Activated CD4-positive, CD25-positive, alpha-beta regulatory T cell (primary cell): ENCODE results near the gene THPO.

Experiments used
- DNase-seq, 4 experiments: peaks; one replicate each; lab custom pipeline; 2025; lab: John Stamatoyannopoulos, UW

Gene THPO

DNA sequence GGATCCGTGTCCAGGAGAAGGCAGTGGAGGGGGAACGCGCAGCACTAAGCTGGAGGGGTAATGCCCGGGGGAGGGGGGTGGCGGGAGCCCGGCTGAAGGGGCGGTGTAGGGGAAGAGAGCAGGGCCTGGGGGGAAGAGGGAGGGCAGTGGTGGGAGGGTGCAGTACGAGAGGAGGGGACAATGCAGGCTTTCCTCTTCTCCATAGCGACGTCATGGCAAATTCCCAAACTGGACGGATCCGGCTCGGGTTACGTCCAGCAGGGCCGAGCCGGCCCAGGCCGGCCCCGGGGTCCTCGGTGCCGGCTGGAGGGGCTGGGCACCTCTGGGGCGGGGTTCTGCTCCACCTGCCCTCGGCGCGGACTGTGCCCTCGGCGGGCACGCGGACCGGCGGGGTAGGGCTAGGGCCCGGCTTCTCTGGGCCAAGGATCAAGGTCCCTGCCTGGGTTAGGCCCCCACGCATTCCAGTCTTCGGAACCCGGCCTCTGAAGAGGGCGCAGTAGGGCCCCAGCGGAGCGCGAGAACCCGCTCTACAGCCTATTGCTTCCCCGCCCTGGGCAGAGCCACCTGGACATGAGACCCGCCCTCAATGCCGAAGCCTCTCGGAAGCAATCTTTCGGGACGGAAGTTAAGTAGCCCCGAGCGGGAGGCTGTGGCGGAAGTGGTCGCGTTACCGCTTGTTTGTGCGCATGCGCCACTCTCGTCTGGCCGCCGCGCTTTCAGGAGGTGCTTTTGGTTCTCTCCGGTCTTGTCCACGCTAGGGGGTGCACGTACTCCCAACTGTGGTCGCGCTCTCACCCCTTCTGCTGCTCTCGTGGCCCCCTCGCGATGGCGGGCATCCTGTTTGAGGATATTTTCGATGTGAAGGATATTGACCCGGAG is 15.1 kb downstream of the THPO start:
- DNase-seq = peak; percentile 84 to 88 (median 86)

DNA sequence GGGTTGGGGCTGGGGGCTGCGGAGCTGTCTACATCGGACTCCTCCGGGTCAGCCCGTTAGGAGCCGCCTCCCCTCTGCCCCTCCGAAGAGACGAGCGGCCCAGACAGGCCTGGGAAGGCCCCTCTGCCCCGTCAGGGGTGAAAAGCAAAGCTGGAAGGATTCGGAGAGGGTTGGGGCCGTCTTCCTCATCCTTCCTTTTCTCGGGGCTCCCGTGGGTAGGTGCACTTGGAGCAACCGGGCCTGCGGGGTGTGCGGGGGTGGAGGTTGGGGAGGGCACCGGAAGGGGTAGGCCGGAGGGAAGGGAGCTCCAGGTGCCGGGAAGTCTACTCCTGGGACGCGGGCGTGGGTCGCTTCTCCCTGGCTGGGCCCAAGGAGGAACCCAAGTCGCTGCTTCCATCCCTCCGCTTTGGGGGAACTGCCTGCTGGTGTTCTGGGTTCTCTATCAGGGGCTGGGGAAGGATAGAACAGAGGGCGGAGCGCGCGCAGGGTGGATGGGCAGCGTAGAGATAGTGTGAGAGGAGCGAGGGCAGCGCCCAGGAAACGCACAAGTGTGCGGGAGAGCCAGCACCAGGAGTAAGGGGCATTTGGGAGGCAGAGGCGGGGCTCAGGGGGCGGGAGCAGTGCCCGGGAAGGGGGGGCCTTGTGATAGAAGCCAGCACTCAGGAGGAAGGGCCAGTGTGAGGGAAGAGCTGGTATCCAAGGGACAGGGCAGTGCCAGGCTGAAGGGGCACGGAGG is 15.9 kb downstream of the THPO start:
- peak in 1 of 4 experiments; percentile 33 for DNase-seq

DNA sequence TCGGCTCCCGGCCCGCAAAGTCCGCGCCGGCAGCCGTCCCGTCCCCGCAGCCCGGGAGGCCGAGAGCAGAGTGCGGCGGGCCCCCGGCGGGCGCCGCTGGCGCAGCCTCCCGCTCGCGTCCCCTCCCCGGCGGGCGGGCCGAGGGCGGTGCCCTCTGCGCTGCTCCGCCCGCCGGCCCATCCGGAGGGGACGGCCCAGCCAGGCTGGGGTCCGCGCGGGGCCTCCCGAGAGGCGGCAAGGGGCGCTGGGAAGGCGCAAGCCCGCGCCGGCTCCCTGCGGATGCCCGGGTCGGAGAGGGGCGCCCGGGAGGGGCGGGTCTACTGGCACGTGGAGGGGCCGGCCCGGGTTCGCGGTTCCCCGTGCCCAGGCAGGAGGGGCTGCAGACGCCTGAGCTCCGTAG is 16.5 kb downstream of the THPO start, which contains the start of the genes CLCN2 and POLR2H:
Gene CLCN2 (minus strand): TSS at position 74 of the 400 bp plus-strand sequence. CDS start 126 bp downstream, outside the sequence.
Gene POLR2H (plus strand): TSS at position 179 of the 400 bp plus-strand sequence. CDS start 1,783 bp downstream, outside the sequence.
- peak in 1 of 4 experiments; percentile 15 for DNase-seq

DNA sequence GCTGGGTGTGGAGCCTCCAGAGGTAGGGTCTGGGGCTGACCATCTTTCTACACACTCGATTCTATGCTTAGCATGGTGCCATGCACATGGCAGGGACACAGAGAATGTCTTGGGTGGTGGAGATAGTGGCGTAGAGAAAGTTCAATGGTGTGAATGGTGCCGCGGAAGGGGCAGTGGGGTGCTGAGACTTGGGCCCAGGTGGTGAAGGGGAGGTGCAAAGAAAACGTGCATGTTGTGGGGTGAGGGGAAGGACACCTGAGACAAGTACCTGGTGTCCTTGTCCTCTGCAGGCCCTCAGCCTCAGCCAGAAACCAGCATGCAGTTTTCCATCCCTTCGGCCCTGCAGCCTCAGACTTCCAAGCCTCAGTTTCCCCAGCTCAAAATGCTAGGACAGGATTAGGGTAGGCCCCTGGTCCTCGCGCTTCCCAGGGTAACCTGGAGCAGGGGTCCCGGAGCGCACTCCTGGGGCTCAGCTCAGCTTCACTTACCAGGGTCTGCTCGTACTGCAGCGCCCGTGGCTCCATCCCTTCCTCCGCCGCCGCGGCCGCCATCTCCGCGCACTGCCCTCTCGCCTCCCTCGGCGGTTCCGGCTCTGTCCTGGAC is 17.0 kb downstream of the THPO start:
- no peak for DNase-seq

DNA sequence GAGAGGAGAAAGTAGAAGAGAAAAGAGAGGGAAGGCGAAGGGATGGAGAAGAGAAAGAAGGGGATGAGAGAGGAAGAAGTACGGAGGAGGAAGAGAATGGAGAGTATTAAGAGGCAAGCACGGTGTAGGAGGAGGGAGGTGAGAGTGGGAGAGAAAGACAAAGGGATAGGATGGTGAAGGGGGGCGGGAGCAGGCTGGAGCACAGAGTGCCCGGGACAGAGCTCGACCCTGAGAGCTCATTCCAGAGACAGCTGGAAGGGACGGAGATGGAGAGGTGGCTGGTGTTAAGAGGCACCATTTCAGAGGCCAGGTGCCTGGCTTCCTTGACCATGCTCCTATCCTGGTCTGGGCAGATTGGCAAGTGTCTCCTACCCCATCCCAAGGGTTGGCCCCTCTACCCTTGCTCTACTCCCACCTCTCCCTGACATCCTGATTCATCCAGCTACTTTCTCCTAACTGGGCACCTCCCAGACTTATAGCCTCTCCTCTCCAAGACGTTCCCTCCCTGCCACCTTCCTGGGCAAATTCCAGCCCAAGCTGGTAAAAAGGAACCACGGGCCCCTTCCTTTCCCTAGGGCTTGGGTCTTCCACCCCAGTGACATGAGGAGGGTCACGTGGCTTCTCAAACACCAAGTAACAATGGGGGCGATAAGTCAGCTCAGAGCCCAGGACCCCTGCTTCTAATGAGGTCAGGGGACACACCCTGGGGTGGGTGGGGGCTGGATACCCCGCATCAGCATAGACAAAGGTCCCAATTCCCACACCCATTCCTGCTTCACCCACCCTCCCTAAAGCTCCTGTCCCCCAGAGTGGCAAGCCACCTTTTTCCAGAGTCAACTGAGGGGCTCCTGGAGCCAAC is 17.7 kb downstream of the THPO start:
- no peak for DNase-seq

DNA sequence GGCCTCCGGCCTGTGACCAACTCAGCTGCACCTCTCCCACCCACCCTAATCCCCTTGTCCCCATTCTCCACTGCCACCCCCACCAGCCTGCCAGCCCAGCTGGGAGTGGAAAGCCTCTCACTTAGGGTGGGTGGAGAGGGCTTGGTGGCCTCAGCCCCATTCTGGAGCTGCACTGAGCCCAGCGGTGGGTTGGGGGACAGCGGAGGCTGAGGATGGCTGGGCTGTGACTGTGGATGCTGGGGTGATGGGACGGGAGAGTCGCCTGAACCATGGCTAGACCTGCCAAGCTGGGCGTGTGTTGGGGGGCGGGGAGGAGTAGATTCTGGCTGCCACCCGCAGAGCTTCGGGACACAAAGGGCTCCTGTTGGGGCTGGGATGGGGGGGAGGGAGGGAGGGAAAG is 18.4 kb downstream of the THPO start:
- DNase-seq = no peak

DNA sequence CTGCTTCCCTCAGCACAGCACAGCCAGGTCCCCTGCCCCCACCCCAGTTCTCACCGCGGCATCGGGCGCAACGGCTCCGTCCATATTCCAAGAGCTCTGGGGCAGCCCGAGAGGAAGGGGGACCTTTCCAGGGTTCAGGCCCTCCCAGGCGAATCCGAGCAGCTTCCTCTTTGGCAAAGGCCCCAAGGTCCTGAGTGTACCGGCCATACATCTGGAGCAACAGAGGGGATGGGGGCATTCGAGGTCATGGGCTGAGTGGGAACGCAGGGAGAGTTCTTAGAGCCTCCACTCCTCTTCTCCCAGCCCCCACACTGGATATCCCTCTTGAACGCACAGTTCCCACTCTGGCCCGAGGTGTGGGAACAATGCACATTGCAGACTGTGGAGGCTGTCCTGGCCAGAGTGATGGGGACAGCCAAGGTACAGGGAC is 19.1 kb downstream of the THPO start:
- no peak for DNase-seq

DNA sequence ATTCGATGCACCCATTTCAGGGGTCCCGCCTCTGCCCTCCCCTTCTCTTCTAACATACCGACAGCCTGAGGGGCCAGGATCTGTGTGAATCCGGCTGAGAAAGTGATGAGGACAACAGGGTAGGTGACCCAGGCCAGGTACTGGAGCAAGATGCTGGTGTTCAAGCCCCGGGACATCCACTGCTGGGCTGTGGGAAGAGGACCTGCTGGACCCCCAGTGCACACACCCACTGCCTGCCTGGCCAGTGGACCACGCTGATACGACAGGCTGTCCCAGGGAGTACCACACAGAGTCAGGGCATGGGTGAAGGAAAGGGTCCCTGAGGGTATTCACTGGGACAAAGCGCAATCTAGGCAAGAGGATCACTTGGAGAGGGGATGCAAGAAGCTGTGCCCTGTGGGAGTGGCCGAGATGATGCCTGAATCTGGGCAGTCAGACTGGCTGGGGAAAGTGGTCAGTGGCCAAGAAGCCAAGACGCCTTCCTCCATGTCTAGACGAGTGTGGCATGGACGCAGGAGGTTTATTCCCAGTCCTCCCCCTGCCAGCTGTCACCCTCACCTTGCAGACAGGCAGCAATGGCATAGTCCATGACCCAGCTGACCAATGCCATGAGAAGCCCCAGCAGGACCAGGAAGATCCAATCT is 19.8 kb downstream of the THPO start:
- DNase-seq = no peak

DNA sequence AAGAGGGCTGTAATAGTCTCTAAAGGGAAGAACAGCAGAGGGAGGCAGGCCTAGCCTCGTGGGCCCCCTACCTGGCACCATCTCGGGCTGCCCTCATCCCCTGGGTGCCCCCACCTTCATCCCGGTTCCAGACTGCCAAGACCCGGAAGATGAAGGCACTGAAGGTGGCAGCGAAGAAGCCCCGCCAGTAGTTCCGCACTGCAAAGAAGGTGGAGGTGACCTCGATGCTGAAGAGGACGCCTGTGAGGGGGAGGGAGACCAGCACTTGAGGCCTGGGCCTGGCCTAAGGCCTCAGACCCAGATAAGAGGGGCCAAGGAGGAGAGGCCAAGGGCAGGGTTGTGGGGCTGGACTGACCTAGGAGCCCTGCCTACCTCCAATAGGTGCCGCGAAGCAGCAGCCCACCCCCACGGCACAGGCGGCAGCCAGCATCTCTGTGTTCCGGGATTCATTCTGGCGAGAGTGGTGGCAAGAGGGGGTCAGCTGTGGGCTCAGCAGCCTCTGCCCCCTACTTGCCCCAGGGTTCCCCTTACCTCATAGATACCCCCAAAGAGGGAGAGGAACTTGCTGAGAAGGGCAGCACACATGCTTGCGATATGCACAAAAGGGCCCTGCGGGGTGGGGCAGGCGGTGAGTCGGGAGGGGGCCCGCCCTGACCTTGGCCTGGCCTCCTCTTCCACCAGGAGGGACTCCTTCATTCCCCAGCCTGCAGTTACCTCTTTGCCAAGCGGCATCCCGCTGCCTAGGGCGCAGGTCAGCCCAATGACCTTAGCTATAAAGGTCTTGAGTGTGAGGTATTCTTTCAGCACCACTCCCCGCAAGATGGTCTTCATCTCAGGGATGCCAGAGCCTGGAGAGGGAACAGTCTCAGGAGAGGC is 20.5 kb downstream of the THPO start:
- no peak for DNase-seq

DNA sequence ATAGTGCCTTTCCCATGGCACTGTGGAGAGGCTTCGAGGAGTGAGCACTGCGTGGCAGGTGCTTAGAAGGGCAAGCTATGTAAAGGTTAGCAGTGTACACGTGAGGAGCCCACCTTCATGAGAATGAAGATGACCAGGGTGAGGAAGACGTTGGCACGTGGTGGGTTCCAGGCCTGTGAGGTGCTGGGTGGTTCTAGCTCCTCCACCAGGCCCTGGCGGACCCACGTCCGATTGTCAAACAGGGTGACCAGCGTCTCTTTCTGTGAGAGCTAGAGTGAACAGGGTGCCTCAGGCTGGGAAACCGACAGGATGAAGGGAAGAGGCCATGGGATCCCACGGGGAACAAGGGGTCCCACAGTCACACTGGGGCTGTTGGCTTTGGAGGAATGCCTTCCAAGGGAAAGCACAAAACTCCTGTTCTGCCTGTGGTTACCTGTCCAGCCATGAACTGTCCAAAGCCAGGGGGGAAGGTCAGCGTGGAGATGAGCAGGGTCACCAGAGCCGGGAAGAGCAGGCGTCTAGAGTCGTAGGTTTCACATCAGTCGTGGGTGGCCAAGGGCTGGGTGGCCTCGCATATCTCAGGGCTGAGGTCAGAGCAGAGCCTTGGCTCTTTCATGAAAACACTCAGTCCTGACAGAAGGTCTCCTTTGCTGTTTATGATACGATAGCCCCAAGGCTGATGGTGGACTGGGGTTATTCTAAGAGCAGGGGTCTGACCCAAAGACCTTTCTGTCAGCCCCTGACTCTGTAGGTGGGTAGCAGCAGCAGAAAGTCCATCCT is 22.6 kb downstream of the THPO start:
- no peak for DNase-seq

DNA sequence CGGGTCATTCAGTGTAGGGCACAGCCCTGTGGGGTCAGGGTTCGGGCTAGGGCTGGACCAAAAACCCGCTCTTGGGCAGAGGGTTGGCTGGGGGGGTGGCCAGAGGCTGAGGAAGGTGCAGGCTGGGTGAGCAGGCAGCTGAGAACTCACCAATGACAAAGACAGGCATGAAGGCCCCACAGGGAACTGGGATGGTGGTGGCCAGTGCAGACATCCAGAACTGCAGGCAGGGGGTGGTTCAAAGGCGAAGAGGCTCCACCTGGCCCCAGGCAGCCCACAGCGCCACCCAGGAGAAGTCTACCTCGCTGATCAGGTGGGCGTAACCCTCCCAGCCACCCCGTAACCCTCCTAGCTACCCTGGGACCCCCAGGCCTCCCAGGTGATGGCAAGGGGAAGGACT is 23.3 kb downstream of the THPO start:
- no peak for DNase-seq

DNA sequence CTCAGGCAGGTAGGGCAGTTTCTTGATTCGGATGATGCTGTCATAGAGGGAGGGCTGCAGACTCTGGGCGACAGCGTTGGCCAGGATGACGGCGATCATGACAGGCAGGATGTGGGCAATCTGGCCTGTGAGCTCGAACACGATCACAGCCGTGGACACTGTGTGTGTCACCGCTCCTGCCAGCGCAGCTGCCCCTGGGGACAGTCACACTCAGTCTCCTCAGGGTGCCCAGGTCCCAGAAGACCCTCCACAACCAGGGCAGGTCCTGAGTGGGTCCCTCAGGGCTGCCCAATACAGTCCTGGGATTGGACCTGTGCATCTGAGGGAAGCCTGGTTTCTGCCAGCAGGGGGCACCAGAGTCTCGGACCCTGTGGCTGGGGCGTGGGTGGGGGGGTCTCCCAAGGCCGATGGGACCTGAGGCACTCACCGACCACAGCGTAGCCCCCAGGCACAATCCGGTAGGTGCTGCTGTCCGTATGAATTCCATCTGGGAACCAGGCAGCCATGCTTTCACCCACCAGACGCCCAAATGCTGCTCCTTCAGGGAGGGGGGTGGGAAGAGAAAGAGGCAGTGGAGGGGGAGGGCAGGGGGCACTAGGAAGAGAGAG is 23.8 kb downstream of the THPO start:
- peak; percentile 24 to 61 (median 36) for DNase-seq

DNA sequence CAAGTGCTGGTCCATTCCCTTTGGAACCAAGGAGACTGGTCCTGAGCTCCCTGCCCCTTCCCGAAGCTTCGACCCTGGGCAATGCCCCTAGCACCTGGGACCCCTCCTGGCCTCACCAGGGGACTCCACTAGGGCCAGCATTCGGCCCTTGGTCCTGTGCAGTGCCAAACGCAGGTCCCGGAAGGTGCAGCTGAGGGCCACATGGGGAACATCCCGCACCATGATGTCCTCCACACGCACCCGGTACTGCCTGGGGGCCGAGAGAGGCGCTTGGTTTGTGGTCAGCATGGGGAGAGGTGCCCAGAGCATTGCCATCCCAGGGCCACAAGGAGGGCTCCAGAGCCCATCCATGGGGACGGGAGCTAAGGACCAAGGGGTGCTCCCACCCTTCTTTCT is 24.5 kb downstream of the THPO start:
- no peak for DNase-seq

DNA sequence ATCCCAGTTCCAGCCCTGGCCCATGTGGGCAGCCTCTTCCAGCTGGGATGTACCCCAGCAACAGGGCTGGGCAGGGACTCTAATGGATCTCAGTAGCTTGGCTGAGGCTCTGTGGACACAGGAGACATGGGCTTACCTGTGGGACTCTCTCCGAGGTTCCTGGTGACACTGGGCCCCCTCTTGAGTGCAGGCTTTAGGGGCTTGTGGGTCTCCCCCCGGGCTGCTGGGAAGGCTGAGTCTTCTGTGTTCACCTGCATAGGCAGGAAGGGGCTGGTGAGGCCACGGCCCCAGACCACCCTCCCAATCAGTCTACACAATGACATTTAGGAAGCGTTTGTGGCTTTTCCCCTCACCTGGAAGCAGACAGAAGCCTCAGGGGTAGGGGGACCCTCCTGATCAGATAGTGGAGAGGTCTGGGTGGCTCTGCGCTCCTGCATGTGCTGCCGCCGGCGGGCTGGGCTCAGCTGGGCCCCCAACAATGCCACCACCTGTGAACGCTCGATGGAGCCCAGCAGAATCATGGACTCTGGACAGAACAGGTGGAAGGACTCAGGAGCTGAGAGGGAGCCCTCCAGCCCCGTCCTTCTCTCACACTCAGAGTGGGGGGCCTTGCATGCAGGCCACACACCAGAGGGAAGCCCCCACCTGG is 25.0 kb downstream of the THPO start:
- no peak for DNase-seq

DNA sequence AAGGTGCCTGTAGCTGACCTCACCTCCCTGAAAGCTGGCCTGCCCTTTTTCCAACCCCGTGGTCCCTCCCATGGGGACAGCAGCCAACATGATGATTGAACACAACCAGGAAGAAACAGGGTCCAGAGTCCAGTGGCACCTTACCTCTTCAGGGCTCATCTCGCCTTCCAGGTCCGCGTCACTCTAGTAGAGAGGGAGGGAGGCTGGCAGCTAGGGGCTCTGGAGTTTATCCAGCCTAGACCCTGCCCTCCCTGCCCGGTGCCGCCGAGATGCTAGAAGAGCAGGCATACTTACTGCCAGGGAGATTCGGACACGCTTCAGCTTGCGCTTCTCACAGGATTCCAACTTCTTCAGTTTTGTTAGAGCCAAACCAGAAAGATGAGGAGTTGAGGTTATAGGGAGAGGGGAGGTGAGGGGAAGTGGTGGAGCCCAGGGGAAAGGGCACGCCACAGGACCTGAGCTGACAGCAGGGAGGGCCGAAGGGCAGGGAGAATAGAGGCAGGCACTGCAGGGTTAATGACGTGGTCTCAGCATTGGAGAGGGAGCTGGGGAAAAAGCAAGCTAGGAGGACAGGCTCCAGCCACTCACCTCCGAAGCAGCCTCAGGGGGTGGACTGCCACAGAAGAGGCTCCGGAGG is 25.7 kb downstream of the THPO start:
- DNase-seq = no peak

DNA sequence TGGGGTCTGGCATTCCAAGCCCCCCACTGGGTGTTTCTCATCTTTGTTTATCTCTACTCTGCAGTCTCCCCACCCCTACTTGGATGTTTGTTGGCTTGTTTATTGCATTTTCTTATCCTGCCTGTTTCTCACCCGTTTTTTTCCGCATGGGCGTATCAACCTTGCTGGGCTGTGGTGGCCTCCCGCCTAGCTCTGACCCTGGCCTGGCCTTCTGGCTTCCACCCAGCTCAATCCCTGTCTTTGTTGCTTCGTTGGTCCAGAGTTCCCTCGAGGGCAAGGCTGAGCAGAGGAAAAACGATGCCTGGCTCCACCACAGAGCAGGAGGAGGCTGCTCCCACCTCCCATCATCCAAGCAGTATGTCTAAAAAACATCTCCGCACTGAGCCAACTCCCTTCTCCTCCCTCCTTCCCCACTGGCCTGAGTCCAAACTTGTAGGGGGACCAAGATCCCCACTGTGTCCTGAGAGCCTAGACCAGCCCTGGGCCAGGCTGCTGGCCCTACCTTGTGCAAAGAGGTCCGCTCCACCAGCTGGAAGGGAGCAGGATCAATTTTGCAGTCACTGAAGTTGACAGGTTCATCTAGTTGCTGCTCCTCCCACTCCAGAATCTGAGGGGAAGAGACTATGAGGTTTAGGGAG is 26.4 kb downstream of the THPO start:
- no peak for DNase-seq

DNA sequence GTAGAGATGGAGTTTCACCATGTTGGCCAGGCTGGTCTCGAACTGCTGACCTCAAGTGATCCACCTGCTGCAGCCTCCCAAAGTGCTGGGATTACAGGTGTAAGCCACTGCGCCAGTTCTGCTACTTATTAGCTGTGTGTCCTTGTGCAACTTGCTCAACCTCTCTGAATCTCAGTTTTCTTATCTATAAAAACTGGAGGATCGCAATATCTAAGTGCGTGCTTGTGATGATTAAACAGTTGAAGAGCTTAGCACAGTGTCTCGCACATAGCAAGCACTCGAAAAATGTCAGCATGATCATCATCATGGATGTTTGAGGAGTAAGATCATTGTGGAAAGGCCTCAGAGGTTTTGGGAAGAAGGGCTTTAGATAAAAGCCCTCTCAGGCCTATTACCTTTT is 27.4 kb downstream of the THPO start:
- no peak for DNase-seq
